ENCODE measurements around the gene UBTF.

The UBTF gene

DNA sequence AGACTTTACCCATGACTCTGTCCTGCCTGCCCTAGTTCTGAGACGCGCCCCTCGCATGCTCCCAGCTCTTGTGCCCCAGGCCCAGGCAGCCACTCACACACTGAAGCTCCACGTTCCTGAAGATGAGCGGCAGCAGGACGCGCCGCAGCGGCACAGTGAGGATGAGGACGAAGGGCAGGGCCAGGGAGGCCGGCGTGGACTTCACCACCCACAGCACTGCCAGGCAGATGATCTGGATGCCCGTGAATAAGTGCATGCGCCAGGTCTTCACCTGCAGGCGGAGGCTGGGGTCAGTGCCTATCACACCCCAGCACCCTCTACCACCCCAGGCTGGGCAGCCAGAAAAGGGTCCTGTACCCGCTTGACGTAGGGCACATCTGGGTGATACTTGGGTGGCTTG lies 31.6 kb upstream of the UBTF start:
- H3K4me3 ChIP-seq (ENCODE audit: low read depth, low read length): no peak overlapping the region

DNA sequence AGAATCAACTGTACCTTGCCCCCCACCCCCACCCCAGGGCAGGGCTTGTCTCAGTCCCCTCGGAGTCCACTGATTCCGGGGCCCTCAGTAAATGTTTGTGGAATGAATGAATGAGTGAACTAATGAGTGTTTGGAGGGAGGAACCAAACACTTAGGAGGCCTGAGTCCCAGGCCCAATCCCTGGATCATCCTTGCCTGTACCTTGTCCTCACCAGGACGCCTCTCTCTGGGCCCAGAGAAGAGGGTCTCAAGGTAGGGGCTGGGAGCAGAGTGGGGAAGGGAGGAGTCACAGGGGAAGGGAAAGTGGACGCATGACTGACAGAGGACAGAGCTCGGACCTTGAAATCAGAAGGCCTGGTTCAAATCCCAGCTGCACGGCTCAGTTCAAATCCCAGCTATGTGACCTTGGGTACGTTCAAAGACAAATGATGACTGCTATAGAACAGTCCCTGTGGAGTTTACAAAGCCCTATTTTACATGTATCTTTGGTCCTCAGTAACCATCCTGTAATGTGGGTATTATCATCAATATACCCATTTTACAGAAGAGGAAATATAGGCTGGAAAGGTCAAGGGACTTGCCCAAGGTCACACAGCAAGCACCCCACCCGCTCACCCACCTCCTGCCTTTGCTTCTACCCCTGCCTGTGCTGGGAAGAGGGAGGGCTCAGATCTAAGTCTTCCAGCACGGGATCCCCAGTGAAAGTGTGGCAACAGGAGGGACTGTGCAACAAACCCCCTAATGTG lies 30.2 kb upstream of the UBTF start:
- TF ChIP-seq HOXA7 (CRISPR knock-in tag; IDR thresholded peaks at IDR 0.05; ENCODE audit: borderline replicate concordance) (no peak), ZBTB17 (tag by site-specific recombination; IDR thresholded peaks at IDR 0.05) (no peak), WT1 (tag by site-specific recombination; IDR thresholded peaks at IDR 0.05) (no peak), FEZF1 (tag by site-specific recombination; IDR thresholded peaks at IDR 0.05) (no peak), ZNF660 (tag by site-specific recombination; IDR thresholded peaks at IDR 0.05) (no peak), GLI4 (tag by site-specific recombination; IDR thresholded peaks at IDR 0.05) (no peak), ZNF843 (tag by site-specific recombination; IDR thresholded peaks at IDR 0.05) (no peak), ZNF785 (tag by site-specific recombination; IDR thresholded peaks at IDR 0.05) (no peak), ZNF292 (tag by site-specific recombination; IDR thresholded peaks at IDR 0.05; ENCODE audit: borderline replicate concordance, low read depth) (no peak), ZBTB48 (tag by site-specific recombination; IDR thresholded peaks at IDR 0.05) (no peak), SP7 (tag by site-specific recombination; IDR thresholded peaks at IDR 0.05) (no peak), ZBTB7A (tag by site-specific recombination; IDR thresholded peaks at IDR 0.05; ENCODE audit: low read depth) (no peak), ZEB2 (tag by site-specific recombination; IDR thresholded peaks at IDR 0.05) (no peak), ZNF341 (tag by site-specific recombination; IDR thresholded peaks at IDR 0.05; ENCODE audit: low read depth) (no peak)
- TF ChIP-seq, protein P1, sequence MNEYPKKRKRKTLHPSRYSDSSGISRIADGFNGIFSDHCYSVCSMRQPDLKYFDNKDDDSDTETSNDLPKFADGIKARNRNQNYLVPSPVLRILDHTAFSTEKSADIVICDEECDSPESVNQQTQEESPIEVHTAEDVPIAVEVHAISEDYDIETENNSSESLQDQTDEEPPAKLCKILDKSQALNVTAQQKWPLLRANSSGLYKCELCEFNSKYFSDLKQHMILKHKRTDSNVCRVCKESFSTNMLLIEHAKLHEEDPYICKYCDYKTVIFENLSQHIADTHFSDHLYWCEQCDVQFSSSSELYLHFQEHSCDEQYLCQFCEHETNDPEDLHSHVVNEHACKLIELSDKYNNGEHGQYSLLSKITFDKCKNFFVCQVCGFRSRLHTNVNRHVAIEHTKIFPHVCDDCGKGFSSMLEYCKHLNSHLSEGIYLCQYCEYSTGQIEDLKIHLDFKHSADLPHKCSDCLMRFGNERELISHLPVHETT (tag by site-specific recombination; IDR thresholded peaks at IDR 0.05): no peak
- TF ChIP-seq, protein P2, sequence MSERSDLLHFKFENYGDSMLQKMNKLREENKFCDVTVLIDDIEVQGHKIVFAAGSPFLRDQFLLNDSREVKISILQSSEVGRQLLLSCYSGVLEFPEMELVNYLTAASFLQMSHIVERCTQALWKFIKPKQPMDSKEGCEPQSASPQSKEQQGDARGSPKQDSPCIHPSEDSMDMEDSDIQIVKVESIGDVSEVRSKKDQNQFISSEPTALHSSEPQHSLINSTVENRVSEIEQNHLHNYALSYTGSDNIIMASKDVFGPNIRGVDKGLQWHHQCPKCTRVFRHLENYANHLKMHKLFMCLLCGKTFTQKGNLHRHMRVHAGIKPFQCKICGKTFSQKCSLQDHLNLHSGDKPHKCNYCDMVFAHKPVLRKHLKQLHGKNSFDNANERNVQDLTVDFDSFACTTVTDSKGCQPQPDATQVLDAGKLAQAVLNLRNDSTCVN (tag by site-specific recombination; optimal IDR thresholded peaks at IDR 0.05): no peak
- TF ChIP-seq, protein P3, sequence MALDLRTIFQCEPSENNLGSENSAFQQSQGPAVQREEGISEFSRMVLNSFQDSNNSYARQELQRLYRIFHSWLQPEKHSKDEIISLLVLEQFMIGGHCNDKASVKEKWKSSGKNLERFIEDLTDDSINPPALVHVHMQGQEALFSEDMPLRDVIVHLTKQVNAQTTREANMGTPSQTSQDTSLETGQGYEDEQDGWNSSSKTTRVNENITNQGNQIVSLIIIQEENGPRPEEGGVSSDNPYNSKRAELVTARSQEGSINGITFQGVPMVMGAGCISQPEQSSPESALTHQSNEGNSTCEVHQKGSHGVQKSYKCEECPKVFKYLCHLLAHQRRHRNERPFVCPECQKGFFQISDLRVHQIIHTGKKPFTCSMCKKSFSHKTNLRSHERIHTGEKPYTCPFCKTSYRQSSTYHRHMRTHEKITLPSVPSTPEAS (tag by site-specific recombination; IDR thresholded peaks at IDR 0.05): no peak
- 0 out of 2 replicates have a peak, but pooled peaks cover 2% of the 10 kb centered on the region for H3K4me1 ChIP-seq (ENCODE audit: control insufficient read depth, insufficient read depth, low read length)
- H3K9me3 ChIP-seq (ENCODE audit: control insufficient read depth, insufficient read depth, low read depth, low read length): no peaks in the 10 kb centered on the region
- H3K4me3 ChIP-seq (ENCODE audit: low read depth, low read length): no peak overlapping the region
- ChIA-PET CTCF (no interaction called here), POLR2A (no interaction called here)
- H3K27ac ChIP-seq (ENCODE audit: extremely low read depth, low read depth, low read length): no peak overlapping the region
- no peaks in the 10 kb centered on the region for H3K36me3 ChIP-seq (ENCODE audit: control insufficient read depth in 2 of 2, insufficient read depth in 1 of 2, low read length in 2 of 2)

More for the DNA sequence above, 31.6 kb upstream of the UBTF start:
- Histone ChIP-seq H3K27ac (ENCODE audit: extremely low read depth, low read depth, low read length) (no peak overlapping the region), H3K4me1 (ENCODE audit: control insufficient read depth, insufficient read depth, low read length) (0 out of 2 replicates have a peak, but pooled peaks cover 1% of the 10 kb centered on the region), H3K9me3 (ENCODE audit: control insufficient read depth, insufficient read depth, low read depth, low read length) (no peaks in the 10 kb centered on the region), H3K36me3 (ENCODE audit: control insufficient read depth in 2 of 2, insufficient read depth in 1 of 2, low read length in 2 of 2) (no peaks in the 10 kb centered on the region)
- ChIA-PET POLR2A (no interaction called here), CTCF (interaction anchor here (0.6 kb wide), 1 partner anchor 936 kb away, joined by 3 read pairs; no protein-coding TSS in a partner anchor)
- 0 out of 2 replicates have a peak, but pooled peaks have one; percentile 5 for TF ChIP-seq ZNF600 (tag by site-specific recombination; IDR thresholded peaks at IDR 0.05)
- TF ChIP-seq, protein P4, sequence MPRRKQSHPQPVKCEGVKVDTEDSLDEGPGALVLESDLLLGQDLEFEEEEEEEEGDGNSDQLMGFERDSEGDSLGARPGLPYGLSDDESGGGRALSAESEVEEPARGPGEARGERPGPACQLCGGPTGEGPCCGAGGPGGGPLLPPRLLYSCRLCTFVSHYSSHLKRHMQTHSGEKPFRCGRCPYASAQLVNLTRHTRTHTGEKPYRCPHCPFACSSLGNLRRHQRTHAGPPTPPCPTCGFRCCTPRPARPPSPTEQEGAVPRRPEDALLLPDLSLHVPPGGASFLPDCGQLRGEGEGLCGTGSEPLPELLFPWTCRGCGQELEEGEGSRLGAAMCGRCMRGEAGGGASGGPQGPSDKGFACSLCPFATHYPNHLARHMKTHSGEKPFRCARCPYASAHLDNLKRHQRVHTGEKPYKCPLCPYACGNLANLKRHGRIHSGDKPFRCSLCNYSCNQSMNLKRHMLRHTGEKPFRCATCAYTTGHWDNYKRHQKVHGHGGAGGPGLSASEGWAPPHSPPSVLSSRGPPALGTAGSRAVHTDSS (tag by site-specific recombination; IDR thresholded peaks at IDR 0.05): no peak
- TF ChIP-seq ZNF561 (tag by site-specific recombination; IDR thresholded peaks at IDR 0.05; ENCODE audit: borderline replicate concordance): no peak
- no peak for TF ChIP-seq ZNF324 (tag by site-specific recombination; IDR thresholded peaks at IDR 0.05)
- TF ChIP-seq ZNF571 (tag by site-specific recombination; IDR thresholded peaks at IDR 0.05): no peak
- TF ChIP-seq MZF1 (tag by site-specific recombination; IDR thresholded peaks at IDR 0.05; ENCODE audit: borderline replicate concordance): no peak
- TF ChIP-seq ZNF416 (tag by site-specific recombination; IDR thresholded peaks at IDR 0.05): no peak
- no peak for TF ChIP-seq MEIS1 (CRISPR knock-in tag; IDR thresholded peaks at IDR 0.05; ENCODE audit: borderline replicate concordance)
- TF ChIP-seq, protein P5, sequence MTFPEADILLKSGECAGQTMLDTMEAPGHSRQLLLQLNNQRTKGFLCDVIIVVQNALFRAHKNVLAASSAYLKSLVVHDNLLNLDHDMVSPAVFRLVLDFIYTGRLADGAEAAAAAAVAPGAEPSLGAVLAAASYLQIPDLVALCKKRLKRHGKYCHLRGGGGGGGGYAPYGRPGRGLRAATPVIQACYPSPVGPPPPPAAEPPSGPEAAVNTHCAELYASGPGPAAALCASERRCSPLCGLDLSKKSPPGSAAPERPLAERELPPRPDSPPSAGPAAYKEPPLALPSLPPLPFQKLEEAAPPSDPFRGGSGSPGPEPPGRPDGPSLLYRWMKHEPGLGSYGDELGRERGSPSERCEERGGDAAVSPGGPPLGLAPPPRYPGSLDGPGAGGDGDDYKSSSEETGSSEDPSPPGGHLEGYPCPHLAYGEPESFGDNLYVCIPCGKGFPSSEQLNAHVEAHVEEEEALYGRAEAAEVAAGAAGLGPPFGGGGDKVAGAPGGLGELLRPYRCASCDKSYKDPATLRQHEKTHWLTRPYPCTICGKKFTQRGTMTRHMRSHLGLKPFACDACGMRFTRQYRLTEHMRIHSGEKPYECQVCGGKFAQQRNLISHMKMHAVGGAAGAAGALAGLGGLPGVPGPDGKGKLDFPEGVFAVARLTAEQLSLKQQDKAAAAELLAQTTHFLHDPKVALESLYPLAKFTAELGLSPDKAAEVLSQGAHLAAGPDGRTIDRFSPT (tag by site-specific recombination; IDR thresholded peaks at IDR 0.05): peak; percentile 43; the same call in 1 of the 2 replicates
- TF ChIP-seq, protein P6, sequence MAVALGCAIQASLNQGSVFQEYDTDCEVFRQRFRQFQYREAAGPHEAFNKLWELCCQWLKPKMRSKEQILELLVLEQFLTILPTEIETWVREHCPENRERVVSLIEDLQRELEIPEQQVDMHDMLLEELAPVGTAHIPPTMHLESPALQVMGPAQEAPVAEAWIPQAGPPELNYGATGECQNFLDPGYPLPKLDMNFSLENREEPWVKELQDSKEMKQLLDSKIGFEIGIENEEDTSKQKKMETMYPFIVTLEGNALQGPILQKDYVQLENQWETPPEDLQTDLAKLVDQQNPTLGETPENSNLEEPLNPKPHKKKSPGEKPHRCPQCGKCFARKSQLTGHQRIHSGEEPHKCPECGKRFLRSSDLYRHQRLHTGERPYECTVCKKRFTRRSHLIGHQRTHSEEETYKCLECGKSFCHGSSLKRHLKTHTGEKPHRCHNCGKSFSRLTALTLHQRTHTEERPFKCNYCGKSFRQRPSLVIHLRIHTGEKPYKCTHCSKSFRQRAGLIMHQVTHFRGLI (tag by site-specific recombination; IDR thresholded peaks at IDR 0.05): no peak
- no peak for TF ChIP-seq ZNF548 (tag by site-specific recombination; IDR thresholded peaks at IDR 0.05)
- no peak for TF ChIP-seq ZNF214 (tag by site-specific recombination; IDR thresholded peaks at IDR 0.05; ENCODE audit: borderline replicate concordance)
- TF ChIP-seq ZNF174 (tag by site-specific recombination; IDR thresholded peaks at IDR 0.05): no peak
- TF ChIP-seq ZNF202 (tag by site-specific recombination; IDR thresholded peaks at IDR 0.05; ENCODE audit: borderline replicate concordance): no peak

Data from HEK293 (cell line).